HG03045 (cell line): ENCODE data around the gene KIR3DL2.
"Not testable (repeated sequence)": the region's sequence is repeated elsewhere in the genome, so short reads cannot be mapped to it uniquely, and the experiment has no call there.

Source experiments
- ATAC-seq: cut with Tn5 transposase; IDR thresholded peaks from one replicate; pipeline ENCODE4 v1.9.1; 2021; ENCODE audit warnings: mild to moderate bottlenecking, moderate library complexity; ENCODE audit not compliant: unreplicated experiment

The KIR3DL2 gene

GRCh38 chr19:54850061-54850640 is at the start of gene KIR3DL2:
KIR3DL2 (plus strand) TSS chr19:54850443; CDS start chr19:54850476, 33 bp downstream.
- ATAC-seq, result not testable (repeated sequence)

- no peak for ATAC-seq
These were observed 46.8 kb upstream of the KIR3DL2 start, which contains the start of gene KIR2DL4 for GRCh38 chr19:54803410-54803809. KIR2DL4 (plus strand) TSS chr19:54803610; CDS start chr19:54803652, 42 bp downstream.

- ATAC-seq, result no peak
These were observed 46.1 kb upstream of the KIR3DL2 start for GRCh38 chr19:54804101-54804500.

- no peak for ATAC-seq
These were observed 45.7 kb upstream of the KIR3DL2 start for GRCh38 chr19:54804571-54804970.

GRCh38 chr19:54805665-54806515 is 44.4 kb upstream of the KIR3DL2 start:
- no peak for ATAC-seq

GRCh38 chr19:54806516-54806838 is 43.8 kb upstream of the KIR3DL2 start:
- ATAC-seq, result no peak

GRCh38 chr19:54814571-54814970 is 35.7 kb upstream of the KIR3DL2 start:
- not testable (repeated sequence) for ATAC-seq

- ATAC-seq, result not testable (repeated sequence)
These were observed 34.0 kb upstream of the KIR3DL2 start, which contains the start of gene KIR3DL1 for GRCh38 chr19:54816251-54816650. KIR3DL1 (plus strand) TSS chr19:54816468.

- ATAC-seq, result no peak
These were observed 32.3 kb upstream of the KIR3DL2 start for GRCh38 chr19:54817670-54818536.

- not testable (repeated sequence) for ATAC-seq
These were observed 25.8 kb upstream of the KIR3DL2 start for GRCh38 chr19:54824416-54824815.

GRCh38 chr19:54825326-54825725 is 24.9 kb upstream of the KIR3DL2 start:
- not testable (repeated sequence) for ATAC-seq

- ATAC-seq, result not testable (repeated sequence)
These were observed 22.2 kb upstream of the KIR3DL2 start for GRCh38 chr19:54828064-54828463.

GRCh38 chr19:54832496-54832895 is 17.7 kb upstream of the KIR3DL2 start, which contains the start of gene KIR2DS4:
KIR2DS4 (plus strand) TSS chr19:54832676.
- ATAC-seq, result not testable (repeated sequence)

GRCh38 chr19:54835126-54835525 is 15.1 kb upstream of the KIR3DL2 start:
- ATAC-seq, result not testable (repeated sequence)

GRCh38 chr19:54837522-54837921 is 12.7 kb upstream of the KIR3DL2 start:
- ATAC-seq, result not testable (repeated sequence)

- ATAC-seq, result not testable (repeated sequence)
These were observed 7.1 kb upstream of the KIR3DL2 start for GRCh38 chr19:54843171-54843570.

- ATAC-seq, result no peak
These were observed 687 bp downstream of the KIR3DL2 start for GRCh38 chr19:54850930-54851329.

GRCh38 chr19:54851353-54851752 is 1.1 kb downstream of the KIR3DL2 start:
- ATAC-seq, result no peak

GRCh38 chr19:54855241-54855640 is 5.0 kb downstream of the KIR3DL2 start:
- not testable (repeated sequence) for ATAC-seq

GRCh38 chr19:54858476-54858875 is 8.2 kb downstream of the KIR3DL2 start:
- not testable (repeated sequence) for ATAC-seq

GRCh38 chr19:54859421-54859820 is 9.2 kb downstream of the KIR3DL2 start:
- ATAC-seq, result not testable (repeated sequence)
